ENCODE measurements around the gene MICU1.

DNA sequence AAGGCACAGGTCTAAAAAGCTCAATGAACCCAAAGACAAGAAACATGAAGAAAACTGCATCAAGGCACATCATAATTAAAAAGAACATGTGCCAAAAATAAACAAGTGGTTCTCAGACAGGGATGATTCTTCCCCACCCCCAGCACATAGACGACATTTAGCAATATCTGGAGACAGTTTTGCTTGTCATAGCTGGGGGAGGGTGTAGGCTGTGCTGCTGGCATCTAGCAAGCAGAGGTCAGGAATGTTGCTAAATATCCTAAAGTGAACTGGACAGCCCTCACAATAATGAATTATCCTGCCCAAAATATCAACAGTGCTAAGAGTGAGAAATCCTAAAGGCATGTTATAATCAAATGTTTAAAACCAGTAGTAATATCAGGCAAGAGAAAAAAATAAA, 122.6 kb downstream of the MICU1 start:
- TF ChIP-seq POLR2G (IDR thresholded peaks at IDR 0.05; ENCODE audit: low read depth, low read length) (no peak), ZNF501 (CRISPR knock-in tag; IDR thresholded peaks at IDR 0.05) (no peak), PREB (CRISPR knock-in tag; IDR thresholded peaks at IDR 0.05) (no peak), CC2D1A (CRISPR knock-in tag; IDR thresholded peaks at IDR 0.05) (no peak), SUZ12 (IDR thresholded peaks at IDR 0.05; ENCODE audit: low read depth, low read length) (no peak), ZNF512 (CRISPR knock-in tag; IDR thresholded peaks at IDR 0.05) (no peak), ZNF180 (CRISPR knock-in tag; IDR thresholded peaks at IDR 0.05; ENCODE audit: borderline replicate concordance, low read depth) (no peak), TP53 (CRISPR knock-in tag; conservative IDR thresholded peaks at IDR 0.05) (no peak), DMAP1 (CRISPR knock-in tag; IDR thresholded peaks at IDR 0.05) (no peak)
- TF ChIP-seq, protein P1, sequence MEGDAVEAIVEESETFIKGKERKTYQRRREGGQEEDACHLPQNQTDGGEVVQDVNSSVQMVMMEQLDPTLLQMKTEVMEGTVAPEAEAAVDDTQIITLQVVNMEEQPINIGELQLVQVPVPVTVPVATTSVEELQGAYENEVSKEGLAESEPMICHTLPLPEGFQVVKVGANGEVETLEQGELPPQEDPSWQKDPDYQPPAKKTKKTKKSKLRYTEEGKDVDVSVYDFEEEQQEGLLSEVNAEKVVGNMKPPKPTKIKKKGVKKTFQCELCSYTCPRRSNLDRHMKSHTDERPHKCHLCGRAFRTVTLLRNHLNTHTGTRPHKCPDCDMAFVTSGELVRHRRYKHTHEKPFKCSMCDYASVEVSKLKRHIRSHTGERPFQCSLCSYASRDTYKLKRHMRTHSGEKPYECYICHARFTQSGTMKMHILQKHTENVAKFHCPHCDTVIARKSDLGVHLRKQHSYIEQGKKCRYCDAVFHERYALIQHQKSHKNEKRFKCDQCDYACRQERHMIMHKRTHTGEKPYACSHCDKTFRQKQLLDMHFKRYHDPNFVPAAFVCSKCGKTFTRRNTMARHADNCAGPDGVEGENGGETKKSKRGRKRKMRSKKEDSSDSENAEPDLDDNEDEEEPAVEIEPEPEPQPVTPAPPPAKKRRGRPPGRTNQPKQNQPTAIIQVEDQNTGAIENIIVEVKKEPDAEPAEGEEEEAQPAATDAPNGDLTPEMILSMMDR (CRISPR knock-in tag; IDR thresholded peaks at IDR 0.05) = no peak

Measured in HepG2 (cell line).